Measurements from ENCODE around the gene STK17B.

Gene STK17B

DNA sequence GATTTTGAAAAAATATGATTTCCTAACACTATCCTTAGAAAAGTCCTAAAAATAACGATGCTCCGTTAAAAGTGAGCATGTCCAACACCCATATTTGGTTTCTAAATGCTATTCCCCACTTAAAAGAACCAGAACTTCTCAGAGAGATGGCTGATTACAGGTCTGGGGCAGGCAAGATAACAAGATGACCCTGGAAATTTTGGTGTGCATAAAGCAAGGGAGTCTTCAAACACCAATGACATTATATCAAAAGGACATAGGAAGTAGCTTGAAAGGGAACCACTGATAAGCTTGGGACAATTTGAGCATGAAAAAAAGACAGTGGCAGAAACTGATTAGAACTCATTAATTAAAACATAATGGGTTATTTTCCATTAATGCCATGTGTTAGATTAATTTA lies 17.9 kb downstream of the STK17B start:
- no peak for DNase-seq

DNA sequence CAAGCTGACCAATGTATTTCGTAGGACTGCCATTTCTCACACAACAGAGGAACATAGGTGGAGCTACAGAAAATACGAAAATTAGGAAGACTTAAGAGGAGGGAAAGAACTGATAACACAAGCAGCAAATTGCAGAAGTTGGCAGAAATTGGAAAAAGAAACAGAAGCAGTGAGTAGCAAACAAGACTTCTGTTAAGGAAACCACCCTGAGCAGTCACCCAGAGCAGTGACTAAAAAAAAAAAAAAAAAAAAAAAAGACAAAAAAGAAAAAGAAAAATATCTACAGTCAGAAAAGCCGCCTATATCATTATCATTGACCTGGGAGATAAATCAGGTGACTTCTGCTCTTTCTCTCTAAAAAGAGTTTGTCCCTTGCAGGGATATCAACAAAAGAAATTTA lies 21.4 kb downstream of the STK17B start:
- no peak for DNase-seq

DNA sequence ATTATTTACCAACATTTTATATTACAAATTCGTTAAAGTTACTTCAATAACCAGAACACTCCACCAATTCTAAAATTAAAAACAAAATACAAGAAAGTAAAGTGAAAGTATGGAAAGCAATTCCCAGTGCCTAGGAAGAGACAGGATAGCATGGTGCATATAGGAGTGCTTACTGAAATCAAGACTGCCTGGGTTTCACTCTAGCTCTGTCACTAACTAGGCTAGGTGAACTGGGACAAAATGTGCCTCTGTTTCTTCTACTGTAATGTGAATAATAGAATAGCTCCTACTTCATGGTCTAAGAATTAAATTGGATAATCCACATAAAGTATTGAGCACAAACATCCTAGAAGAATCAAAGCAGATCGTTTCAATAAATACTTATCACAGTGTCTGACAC lies 22.6 kb downstream of the STK17B start:
- no peak for DNase-seq

DNA sequence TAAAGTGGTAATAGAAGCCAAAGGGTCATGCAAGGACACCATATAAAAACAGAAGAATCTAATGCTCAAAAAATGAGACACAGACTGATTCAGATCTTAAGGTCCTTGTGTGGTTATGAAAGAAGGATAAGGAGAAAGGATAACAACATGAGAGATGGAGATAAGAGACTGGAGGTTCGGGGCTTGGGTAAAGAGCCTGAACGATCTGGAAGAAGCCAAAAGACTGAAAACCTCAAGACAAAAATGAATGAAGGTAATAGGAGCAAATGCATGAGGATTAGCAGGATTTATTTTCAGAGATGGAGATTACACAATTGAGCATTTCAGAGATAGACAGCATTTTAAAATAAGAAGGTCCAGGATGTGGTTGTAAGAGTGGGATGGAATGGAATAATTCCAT lies 26.1 kb downstream of the STK17B start:
- DNase-seq, result no peak

GRCh38 chr2:196144513-196145126 lies 26.8 kb downstream of the STK17B start:
- no peak for DNase-seq

DNA sequence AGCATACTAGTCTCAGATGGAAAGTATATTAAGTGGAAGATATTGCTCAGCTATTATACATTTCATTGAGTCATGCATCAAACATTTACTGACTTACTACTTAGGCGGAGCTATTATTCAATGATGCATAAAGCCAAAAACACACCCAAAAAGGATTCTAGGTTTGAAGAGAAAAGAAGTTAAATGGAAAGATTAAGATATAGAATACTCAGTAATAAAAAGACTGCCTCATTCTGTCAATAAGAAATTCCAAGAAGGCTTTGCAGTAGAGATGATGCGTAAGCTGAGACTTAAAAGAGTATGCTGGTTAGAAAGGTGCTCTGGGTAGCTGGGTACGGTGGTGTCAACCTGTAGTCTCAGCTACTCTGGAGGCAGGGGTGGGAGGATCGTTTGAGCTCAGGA lies 27.6 kb downstream of the STK17B start:
- no peak for DNase-seq

- no peak for DNase-seq
These were observed 28.6 kb downstream of the STK17B start for GRCh38 chr2:196142825-196143224.

GRCh38 chr2:196140213-196140612 lies 31.2 kb downstream of the STK17B start:
- DNase-seq, result no peak

GRCh38 chr2:196137271-196137670 lies 34.1 kb downstream of the STK17B start:
- no peak for DNase-seq

- no peak for DNase-seq
These were observed 35.2 kb downstream of the STK17B start for GRCh38 chr2:196136151-196136550.

- DNase-seq, result no peak
These were observed 39.1 kb downstream of the STK17B start for GRCh38 chr2:196131949-196132925.

GRCh38 chr2:196131384-196131937 lies 39.9 kb downstream of the STK17B start:
- DNase-seq, result no peak

DNA sequence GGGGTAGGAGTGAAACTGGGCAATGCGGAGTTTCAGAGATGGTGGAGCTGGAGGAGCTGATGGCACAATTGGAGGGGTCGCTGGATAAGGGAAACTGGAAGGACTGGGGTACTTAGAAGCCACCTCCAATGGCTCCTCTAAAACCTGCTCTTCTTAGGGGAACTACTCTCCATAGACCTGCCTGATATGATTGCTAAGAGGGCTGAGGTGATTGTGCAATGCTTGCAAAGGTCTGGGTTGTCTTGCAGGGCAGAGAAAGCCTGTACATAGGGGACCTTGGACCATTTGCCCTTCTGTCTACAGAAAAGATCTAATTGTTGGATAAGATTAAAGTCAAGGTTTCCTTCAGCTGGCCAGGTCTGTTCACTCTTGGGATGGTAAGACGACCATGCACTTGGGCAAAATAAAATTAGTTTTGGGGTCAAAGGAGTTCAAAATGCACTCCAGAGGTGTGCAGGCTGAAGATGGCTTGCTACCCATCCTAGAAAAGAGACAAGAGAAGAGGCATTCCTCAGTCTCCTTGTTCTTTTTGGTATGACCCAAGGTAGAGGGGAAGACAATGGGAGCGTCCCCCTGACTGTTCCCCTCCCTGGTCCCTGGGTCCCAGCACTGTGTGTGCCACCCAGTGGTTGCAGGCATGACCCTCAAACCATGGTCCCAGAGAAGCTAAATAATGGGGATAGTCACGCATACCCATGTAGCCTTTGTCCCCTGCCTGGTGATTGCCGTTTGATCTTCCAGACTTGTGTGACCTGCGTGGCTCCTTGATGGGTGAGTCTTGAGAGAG lies 41.1 kb downstream of the STK17B start:
- no peak for DNase-seq

GRCh38 chr2:196128749-196129148 lies 42.6 kb downstream of the STK17B start:
- no peak for DNase-seq

DNA sequence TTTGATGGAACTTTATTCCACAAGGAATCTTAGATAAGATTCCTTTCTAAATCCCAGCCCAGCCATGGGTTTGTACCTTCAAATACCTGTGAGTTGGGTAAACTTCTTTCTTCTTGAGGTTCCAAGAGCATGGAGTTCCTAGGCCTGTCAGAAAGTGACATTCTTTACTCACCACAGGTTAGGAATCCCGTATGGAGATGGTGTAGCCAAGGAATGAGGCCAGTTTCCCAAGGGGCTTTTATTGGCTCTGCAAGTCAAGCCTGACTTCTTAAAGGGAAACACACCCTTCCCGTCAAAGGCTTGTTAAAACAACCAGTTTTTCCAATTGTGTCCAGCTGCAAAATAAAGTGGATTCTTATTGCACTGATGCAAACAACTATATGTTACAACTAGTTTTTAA lies 45.8 kb downstream of the STK17B start:
- DNase-seq, result no peak

DNA sequence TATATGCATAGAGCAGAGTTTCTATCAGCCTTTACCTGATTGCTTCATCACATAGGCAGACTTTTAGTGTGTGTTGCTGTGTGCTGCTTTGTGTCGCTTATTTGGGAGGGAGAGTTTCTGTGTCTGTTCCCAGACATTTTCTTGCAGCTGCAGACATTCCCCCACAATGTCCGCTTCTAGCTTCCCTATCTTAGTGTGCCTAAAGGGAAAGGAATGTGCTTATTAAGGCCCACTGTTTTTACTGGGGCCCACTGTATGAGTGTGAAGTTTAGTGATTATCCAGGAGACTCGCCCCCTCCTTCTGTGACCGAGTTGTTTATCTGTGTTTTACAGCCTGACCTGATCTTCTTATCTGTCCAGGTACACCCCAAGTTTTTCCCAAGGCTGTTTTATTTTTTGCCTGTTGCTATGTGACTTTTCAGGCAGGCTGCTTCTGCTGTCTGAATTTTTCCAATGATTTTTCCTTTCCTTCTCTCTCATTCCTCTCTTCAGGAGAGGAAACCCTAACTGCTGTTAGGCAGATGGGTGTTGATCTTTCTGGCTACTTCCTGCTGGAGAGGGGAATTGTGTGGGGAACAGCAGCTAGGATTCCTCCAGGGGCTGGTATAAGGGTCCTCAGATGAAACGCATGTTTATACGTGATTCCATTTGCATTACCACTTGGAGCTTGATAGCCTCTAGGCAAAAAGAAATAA lies 47.6 kb downstream of the STK17B start:
- no peak for DNase-seq

- no peak for DNase-seq
These were observed 51.5 kb downstream of the STK17B start for GRCh38 chr2:196119926-196120325.

DNA sequence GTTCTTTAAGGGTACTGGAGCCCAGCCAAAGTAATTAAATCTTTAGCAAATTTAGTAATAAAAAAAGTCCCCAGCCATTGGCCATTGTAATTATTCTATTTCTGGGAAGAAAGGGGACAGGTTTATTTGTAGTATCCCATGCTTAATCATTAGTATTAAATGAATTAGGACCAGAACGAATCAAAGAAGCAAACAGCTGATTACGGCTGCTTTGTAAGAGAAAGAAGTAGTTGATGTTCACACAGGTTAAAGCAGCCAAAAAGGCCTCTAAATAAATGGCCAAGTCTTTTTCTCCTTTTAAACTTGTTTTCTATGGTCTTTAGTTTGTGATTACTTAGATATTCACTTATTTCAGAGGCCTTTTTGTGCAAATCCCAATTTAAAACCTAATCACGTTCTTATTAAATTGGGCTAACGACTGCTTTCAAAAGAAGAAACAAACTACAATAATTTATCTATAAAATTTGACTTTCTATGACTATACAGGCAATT lies 54.1 kb downstream of the STK17B start:
- DNase-seq, result no peak

DNA sequence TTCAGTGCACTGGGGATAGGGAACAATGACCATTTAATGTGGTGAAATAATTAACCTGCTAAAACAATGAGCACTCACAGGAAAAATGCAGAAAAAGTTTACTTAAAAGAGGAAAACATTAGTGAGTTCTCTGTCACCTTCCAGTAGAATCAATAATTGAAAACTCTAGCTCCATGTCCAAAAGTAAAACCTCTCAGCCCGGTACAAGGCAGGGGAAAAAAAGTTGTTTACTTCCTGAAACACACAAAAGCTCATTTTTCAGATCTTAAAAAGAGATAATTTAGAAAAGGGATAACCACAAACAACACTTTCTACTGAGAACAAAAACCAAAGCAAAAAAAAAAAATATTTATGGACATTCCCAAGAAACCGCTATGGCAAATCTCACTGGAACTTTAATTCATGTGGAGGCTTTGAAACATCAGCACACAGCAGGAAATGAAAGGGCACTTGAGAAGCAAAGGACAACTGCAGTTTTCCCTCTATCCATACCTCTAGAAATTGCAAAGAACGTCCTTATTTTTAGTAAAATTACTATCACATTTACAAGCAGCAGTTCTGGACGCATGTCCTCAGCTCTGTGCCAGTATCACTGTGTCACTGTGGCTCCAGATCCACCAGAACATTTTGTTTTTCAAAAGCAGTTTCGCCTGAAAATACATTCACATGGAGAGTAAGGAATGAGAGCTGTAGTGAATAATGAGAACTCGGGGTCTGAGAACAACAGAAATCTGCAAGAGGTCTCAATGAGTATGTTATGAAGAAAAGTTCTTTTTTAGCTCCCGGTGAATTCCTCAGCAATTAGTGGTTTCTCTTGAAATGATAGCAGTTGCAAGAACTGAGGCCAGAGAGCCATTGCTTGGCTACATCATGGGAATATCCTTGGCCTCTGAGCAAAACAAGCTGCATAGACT lies 58.1 kb downstream of the STK17B start:
- DNase-seq, result no peak

DNA sequence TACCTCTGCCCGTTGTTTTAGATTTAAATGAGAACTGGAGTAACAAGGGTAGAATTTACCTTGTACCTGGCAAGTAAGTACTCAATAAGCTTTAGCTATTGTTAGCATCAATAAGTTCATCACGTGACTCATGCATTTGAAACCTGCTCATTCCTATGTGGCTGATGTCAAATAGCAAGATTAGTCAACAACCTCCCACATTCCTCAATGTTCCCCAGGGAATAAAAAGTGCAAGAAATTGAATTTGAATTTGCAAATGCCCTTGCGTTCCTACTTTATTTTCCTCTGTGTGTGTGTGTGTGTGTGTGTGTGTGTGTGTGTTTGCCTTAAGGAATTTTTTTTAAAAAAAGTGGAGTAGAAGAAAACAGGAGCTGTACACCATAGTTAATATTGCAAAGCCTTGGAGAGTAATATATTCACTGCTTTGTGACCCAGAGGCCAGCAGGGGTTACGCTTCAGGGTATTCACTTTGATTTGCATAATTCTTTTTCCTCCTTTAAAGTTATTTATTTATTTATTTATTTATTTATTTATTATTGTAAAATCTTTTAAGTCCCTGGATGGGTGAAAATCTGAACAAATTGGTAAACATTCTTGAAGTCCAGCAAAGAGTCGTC lies 58.9 kb downstream of the STK17B start:
- no peak for DNase-seq

DNA sequence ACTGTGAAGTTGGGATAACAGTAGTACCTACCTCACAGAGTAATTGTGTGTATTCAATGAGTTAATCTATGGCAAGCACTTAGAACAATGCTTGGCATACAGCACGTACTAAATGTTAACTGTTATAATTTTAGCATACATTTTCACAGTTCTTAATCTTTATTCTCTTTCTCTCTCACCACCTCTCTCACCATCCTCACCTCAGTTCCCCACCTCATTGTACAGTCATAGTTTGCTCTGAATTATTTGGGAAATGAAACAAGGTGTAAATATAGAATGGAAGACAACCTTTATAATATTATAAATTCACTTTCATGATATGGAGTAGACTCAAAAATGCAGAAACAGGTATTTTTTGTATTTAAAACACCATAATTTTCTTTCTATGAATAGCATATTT lies 62.8 kb downstream of the STK17B start:
- DNase-seq, result no peak

Measured in right forelimb (tissue), 1 donor.